Kidney (tissue), 14 donors: ENCODE results near the gene ASCC3. TPM values are rescaled to one million over a fixed set of nuclear protein-coding genes. Genes with fewer than 3 reads are reported as not detected.
A peak's percentile ranks its signal among the peaks of the same experiment; 100 is the strongest.

ENCODE experiments used
- DNase-seq, 5 donors: peaks; one replicate each; pipeline ENCODE4 v3.0.0-alpha.2; 2013 to 2020
- FAIRE-seq: peaks from 2 replicates; lab custom pipeline; 2012; peaks lifted over from hg19 to GRCh38; lab: Jason Lieb, UNC
- H3K27ac ChIP-seq, 2 donors: one replicate each; pipeline ENCODE4 v1.7.0; 2013; ENCODE audit warnings: low read depth in 2 of 2, low read length in 2 of 2, inconsistent platforms in 1 of 2
- H3K27me3 ChIP-seq: one replicate; pipeline ENCODE4 v1.7.1; 2013; ENCODE audit warnings: low read length, inconsistent platforms; ENCODE audit not compliant: control insufficient read depth, insufficient read depth
- H3K36me3 ChIP-seq, 3 donors: one replicate each; pipeline versions ENCODE4 v1.7.0 to v1.7.1; 2013; ENCODE audit warnings: low read length in 3 of 3, control low read depth in 1 of 3, inconsistent platforms in 1 of 3; ENCODE audit not compliant: insufficient read depth in 3 of 3, control insufficient read depth in 2 of 3
- H3K4me1 ChIP-seq, 3 donors: one replicate each; pipeline versions ENCODE4 v1.7.0 to v1.7.1; 2013; ENCODE audit warnings: low read length in 3 of 3, inconsistent platforms in 1 of 3, low read depth in 1 of 3; ENCODE audit not compliant: control insufficient read depth in 2 of 3, insufficient read depth in 2 of 3
- H3K4me3 ChIP-seq, 3 donors: one replicate each; pipeline versions ENCODE4 v1.7.0 to v1.8.1; 2013; ENCODE audit warnings: low read length in 3 of 3, control low read depth in 1 of 3, inconsistent platforms in 1 of 3
- H3K9ac ChIP-seq, 3 donors: one replicate each; pipeline versions ENCODE4 v1.7.0 to v1.7.1; 2013; ENCODE audit warnings: low read length in 3 of 3, control low read depth in 1 of 3, inconsistent platforms in 1 of 3
- H3K9me3 ChIP-seq, 3 donors: one replicate each; pipeline versions ENCODE4 v1.7.0 to v1.7.1; 2013; ENCODE audit warnings: low read length in 3 of 3, control low read depth in 1 of 3, inconsistent platforms in 1 of 3; ENCODE audit not compliant: control insufficient read depth in 2 of 3, insufficient read depth in 1 of 3
- CTCF ChIP-seq: IDR thresholded peaks from 3 replicates; pipeline ENCODE4 v1.5.1; 2012; ENCODE audit warnings: mild to moderate bottlenecking, moderate library complexity, borderline replicate concordance; ENCODE audit not compliant: insufficient read depth; ENCODE audit errors: extremely low read depth
- intact Hi-C: fragments of 100-400 bp; cut with DNase I; formaldehyde crosslinking; loops from one replicate; pipeline ENCODE4 v1.11.1; 2022
- polyA plus RNA-seq: library from polyadenylated mRNA; stranded (reverse); fragments of 350-450 nt; fragmentation: Illumina TruSeq; extraction: RNeasy Lipid Tissue Mini Kit (QIAGEN cat#74804); gene quantifications from one replicate; pipeline ENCODE4 v1.2.3, GENCODE V29; 2014; ENCODE audit warnings: low read depth, low replicate concordance; ENCODE audit not compliant: insufficient read depth
- total RNA-seq: library from RNA; stranded (reverse); fragmentation: NEBNext Ultra II Directional; extraction: Animal tissue kit (Norgen Biotek cat#: 25700); gene quantifications from one replicate; pipeline ENCODE4 v1.2.1, GENCODE V29; 2021
- donor health status: control.
- donor health status: control.
- donor health status: control.
- donor health status: control.
- donor health status: control.
- donor health status: DM: yes; HTN: yes; CAD: no.
- donor health status: Normal renal cell carcinoma (clear cell type).

The ASCC3 gene
- total and polyA plus RNA-seq, 2 donors from 2014 or later, result 7.7 to 31.7 TPM

GRCh38 chr6:100565439-100566104 is 315.6 kb downstream of the ASCC3 start:
- no peak for FAIRE-seq
- intact Hi-C loops, result no loop called here

GRCh38 chr6:100559859-100560258 is 321.3 kb downstream of the ASCC3 start:
- Histone ChIP-seq H3K27ac (no peak overlapping the region), H3K4me1 (no peaks in the 10 kb centered on the region), H3K27me3 (no peaks in the 10 kb centered on the region), H3K36me3 (no peaks in the 10 kb centered on the region), H3K9me3 (no peaks in the 10 kb centered on the region), H3K4me3 (no peak overlapping the region), H3K9ac (no peak overlapping the region)
- DNase-seq (no peak), FAIRE-seq (peak; percentile 23)
- intact Hi-C loops, result no loop called here
- TF ChIP-seq CTCF, result no peak

More at GRCh38 chr6:100565439-100566104, 315.6 kb downstream of the ASCC3 start:
- Histone ChIP-seq H3K4me3 (no peak overlapping the region), H3K27me3 (no peaks in the 10 kb centered on the region), H3K27ac (peak overlapping the region in 1 of 2 donors; percentile 16), H3K4me1 (no peaks in the 10 kb centered on the region), H3K36me3 (no peaks in the 10 kb centered on the region), H3K9me3 (no peaks in the 10 kb centered on the region), H3K9ac (no peak overlapping the region)
- TF ChIP-seq CTCF, result no peak
- DNase-seq, result peak in 2 of 5 donors; percentile 16 to 28

GRCh38 chr6:100554228-100554627 is 326.9 kb downstream of the ASCC3 start:
- Histone ChIP-seq H3K27ac (no peak overlapping the region), H3K27me3 (no peaks in the 10 kb centered on the region), H3K4me1 (no peaks in the 10 kb centered on the region), H3K9ac (no peak overlapping the region), H3K36me3 (no peaks in the 10 kb centered on the region), H3K9me3 (no peaks in the 10 kb centered on the region), H3K4me3 (peak overlapping the region in 2 of 3 donors; percentile 46 to 52)
- intact Hi-C loops, result no loop called here
- DNase-seq, result peak in 4 of 5 donors; percentile 35 to 68 (median 54)
- FAIRE-seq, result no peak
- TF ChIP-seq CTCF, result no peak
